ENCODE data around the gene IL36B. TPM values are rescaled to one million over a fixed set of nuclear protein-coding genes. Genes with fewer than 3 reads are reported as not detected.

The IL36B gene
- total and polyA plus RNA-seq, 9 of the 15 experiments (the other 6 are each of a cell fraction or from before 2014, with no cell fraction given), result not detected

- TF ChIP-seq ZNF592 (IDR thresholded peaks at IDR 0.05) (no peak), RBBP5 (IDR thresholded peaks at IDR 0.05; ENCODE audit: borderline replicate concordance, insufficient read depth, low read length, poor library complexity, severe bottlenecking) (no peak), RUNX1 (IDR thresholded peaks at IDR 0.05; ENCODE audit: low read depth) (no peak), CBX3 (IDR thresholded peaks at IDR 0.05; ENCODE audit: borderline replicate concordance in 1 of 2, low read length in 2 of 2) (no peak)
Observed at GRCh38 chr2:113064281-113064680, 11.6 kb upstream of the IL36B start (continued).

GRCh38 chr2:113061896-113062770 is 9.5 kb upstream of the IL36B start:
- Histone ChIP-seq H3K27ac (ENCODE audit: extremely low read depth, low read depth, low read length) (no peak overlapping the region), H2AFZ (ENCODE audit: low read depth, low read length) (no peak overlapping the region), H3K79me2 (ENCODE audit: control insufficient read depth, insufficient read depth, low read length) (no peaks in the 10 kb centered on the region), H3K4me3 (no peak overlapping the region), H3K4me1 (replicated peaks in 1 of 2; ENCODE audit: control insufficient read depth in 2 of 2, insufficient read depth in 2 of 2, low read length in 2 of 2) (no peaks in the 10 kb centered on the region), H3K9ac (ENCODE audit: insufficient read depth in 1 of 2, low read depth in 2 of 2, low read length in 2 of 2) (no peak overlapping the region; a peak in 1 of 4 replicates), H3K36me3 (ENCODE audit: control insufficient read depth, insufficient read depth, low read length) (no peaks in the 10 kb centered on the region), H3K9me1 (ENCODE audit: control insufficient read depth, insufficient read depth, low read length) (no peaks in the 10 kb centered on the region), H3K9me3 (replicated peaks; ENCODE audit: control insufficient read depth, insufficient read depth, low read depth, low read length) (no peaks in the 10 kb centered on the region), H3K4me2 (ENCODE audit: insufficient read depth, low read length) (no peak overlapping the region), H3K27me3 (ENCODE audit: control insufficient read depth in 2 of 2, insufficient read depth in 2 of 2, low read length in 2 of 2) (peaks cover 0 to 22% of the 10 kb centered on the region in 2 experiments; a peak in 3 of 5 replicates), H4K20me1 (replicated peaks; ENCODE audit: control insufficient read depth, insufficient read depth, low read length) (no peaks in the 10 kb centered on the region)
- no TSS peak for BruUV-seq (replicated peaks)
- WGBS (ENCODE audit: insufficient coverage, low coverage, missing lambda C conversion rate), result 2% methylated on average over 18 of the region's 18 CpGs
- in situ Hi-C loops (cut with MboI) (no loop called here), intact Hi-C loops (cut with micrococcal nuclease) (no loop called here)
- DNase-seq (ENCODE audit: extremely low read depth in 1 of 4, low spot score in 3 of 4) (no peak), FAIRE-seq (no peak), ATAC-seq (no peak)
- POLR2A ChIA-PET, result interaction anchor here (0.5 to 0.9 kb wide), 3 partner anchors 28 to 889 kb away, joined by 3 to 5 read pairs (median 3); no protein-coding TSS in a partner anchor
- CTCF ChIA-PET (ENCODE audit: low intra/inter-chr PET ratio), result no interaction called here
- no peak for TF ChIP-seq GTF3C2 (IDR thresholded peaks at IDR 0.05; ENCODE audit: borderline replicate concordance, extremely low read depth, insufficient read length)
- TF ChIP-seq FOXJ3 (CRISPR knock-in tag; IDR thresholded peaks at IDR 0.05), result no peak
- TF ChIP-seq ZNF24 (IDR thresholded peaks at IDR 0.05), result no peak
- TF ChIP-seq MXD1 (CRISPR knock-in tag; IDR thresholded peaks at IDR 0.05; ENCODE audit: borderline replicate concordance, poor library complexity, severe bottlenecking), result no peak
- TF ChIP-seq RCOR1 (IDR thresholded peaks at IDR 0.05; ENCODE audit: borderline replicate concordance in 1 of 2, low read depth in 2 of 2, low read length in 2 of 2), result no peak
- TF ChIP-seq MAZ (CRISPR knock-in tag; conservative IDR thresholded peaks at IDR 0.05 in 1 of 2, IDR thresholded peaks at IDR 0.05 in 1 of 2), result no peak
